ENCODE measurements around the gene FREM2.

DNA sequence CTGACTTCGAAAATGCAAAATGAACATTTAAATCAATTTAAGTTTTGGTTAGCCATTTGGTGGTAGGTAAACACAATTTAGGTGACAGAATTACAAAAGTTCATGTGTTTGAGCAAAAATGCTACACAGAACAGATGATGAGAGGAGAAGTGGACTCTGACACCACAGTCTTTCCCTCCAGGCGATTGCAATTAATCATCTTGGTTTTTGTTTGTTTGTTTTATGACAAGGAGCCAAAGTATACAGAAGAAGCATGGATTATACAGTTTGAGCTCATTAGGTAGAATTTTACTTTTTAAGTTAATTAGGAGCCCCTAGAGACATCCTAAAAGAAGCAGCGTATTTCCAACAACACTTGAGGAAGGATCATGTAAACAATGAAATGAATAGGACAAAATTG is 49.3 kb upstream of the FREM2 start:
- TF ChIP-seq ZNF384 (IDR thresholded peaks at IDR 0.05) (no peak), FOXK2 (IDR thresholded peaks at IDR 0.05) (no peak), HDGF (IDR thresholded peaks at IDR 0.05; ENCODE audit: borderline replicate concordance) (no peak), FOXM1 (IDR thresholded peaks at IDR 0.05; ENCODE audit: borderline replicate concordance) (no peak), SUZ12 (IDR thresholded peaks at IDR 0.05) (no peak), SP1 (IDR thresholded peaks at IDR 0.05) (no peak)
